UCSD-AML1 (cell line): ENCODE results near the gene GADD45B.

Source experiments
- DNase-seq: peaks from one replicate; lab custom pipeline; 2025; ENCODE audit not compliant: unreplicated experiment; lab: John Stamatoyannopoulos, UW

The GADD45B gene

GRCh38 chr19:2475702-2476450, at the start of gene GADD45B:
Gene GADD45B (plus strand): TSS chr19:2476127. CDS start chr19:2476359, 232 bp downstream.
- peak; percentile 96 for DNase-seq

GRCh38 chr19:2426611-2427428, 49.1 kb upstream of the GADD45B start:
- peak; percentile 64 for DNase-seq

- peak; percentile 98 for DNase-seq
Observed at GRCh38 chr19:2427429-2428320, 48.3 kb upstream of the GADD45B start, which contains the start of gene TIMM13. Gene TIMM13 (minus strand): TSS chr19:2427586. CDS start chr19:2427533, 53 bp downstream.

GRCh38 chr19:2428321-2428690, 47.6 kb upstream of the GADD45B start:
- DNase-seq: no peak

- DNase-seq: no peak
Observed at GRCh38 chr19:2428756-2429711, 46.9 kb upstream of the GADD45B start.

GRCh38 chr19:2429917-2430535, 45.9 kb upstream of the GADD45B start:
- no peak for DNase-seq

- no peak for DNase-seq
Observed at GRCh38 chr19:2431318-2432055, 44.4 kb upstream of the GADD45B start.

GRCh38 chr19:2432131-2432848, 43.6 kb upstream of the GADD45B start:
- DNase-seq: no peak

GRCh38 chr19:2433854-2434253, 42.1 kb upstream of the GADD45B start:
- no peak for DNase-seq

- DNase-seq: no peak
Observed at GRCh38 chr19:2434267-2434666, 41.7 kb upstream of the GADD45B start.

GRCh38 chr19:2434721-2435265, 41.1 kb upstream of the GADD45B start:
- no peak for DNase-seq

- DNase-seq: no peak
Observed at GRCh38 chr19:2436384-2436783, 39.5 kb upstream of the GADD45B start.

- no peak for DNase-seq
Observed at GRCh38 chr19:2436926-2437325, 39.0 kb upstream of the GADD45B start.

GRCh38 chr19:2438178-2438577, 37.7 kb upstream of the GADD45B start:
- no peak for DNase-seq

- DNase-seq: no peak
Observed at GRCh38 chr19:2440515-2440914, 35.4 kb upstream of the GADD45B start.

GRCh38 chr19:2441096-2441752, 34.7 kb upstream of the GADD45B start:
- no peak for DNase-seq

GRCh38 chr19:2443116-2443784, 32.7 kb upstream of the GADD45B start:
- no peak for DNase-seq
